CD4-positive, alpha-beta T cell treated with Interferon alpha-2 for 1 hour (primary cell): Measurements from ENCODE around the gene IRF2.
"Not testable (repeated sequence)": the region's sequence is repeated elsewhere in the genome, so short reads cannot be mapped to it uniquely, and the experiment has no call there.

ENCODE experiments used
- DNase-seq, 2 donors: peaks; one replicate each; pipeline ENCODE4 v3.0.0-alpha.2; 2020 to 2022

Gene IRF2

GRCh38 chr4:184359888-184360287 is 114.5 kb downstream of the IRF2 start:
- no peak for DNase-seq

GRCh38 chr4:184358521-184359232 is 115.7 kb downstream of the IRF2 start:
- DNase-seq: no peak

- DNase-seq: no peak
These were observed 116.6 kb downstream of the IRF2 start for GRCh38 chr4:184357772-184358171.

GRCh38 chr4:184357165-184357564 is 117.2 kb downstream of the IRF2 start:
- no peak for DNase-seq

GRCh38 chr4:184356366-184356765 is 118.0 kb downstream of the IRF2 start:
- no peak for DNase-seq

- no peak for DNase-seq
These were observed 118.5 kb downstream of the IRF2 start for GRCh38 chr4:184355857-184356256.

- peak; percentile 54 to 69 for DNase-seq
These were observed 119.2 kb downstream of the IRF2 start for GRCh38 chr4:184355111-184355604.

- no peak for DNase-seq
These were observed 121.5 kb downstream of the IRF2 start for GRCh38 chr4:184352891-184353290.

GRCh38 chr4:184351560-184352451 is 122.5 kb downstream of the IRF2 start:
- no peak for DNase-seq

GRCh38 chr4:184350964-184351363 is 123.4 kb downstream of the IRF2 start:
- no peak for DNase-seq

GRCh38 chr4:184350213-184350817 is 124.0 kb downstream of the IRF2 start:
- no peak for DNase-seq

GRCh38 chr4:184349283-184350039 is 124.9 kb downstream of the IRF2 start:
- no peak for DNase-seq

GRCh38 chr4:184348311-184349233 is 125.8 kb downstream of the IRF2 start:
- DNase-seq: no peak

- DNase-seq: peak; percentile 20 to 68
These were observed 126.8 kb downstream of the IRF2 start for GRCh38 chr4:184347251-184348239.

GRCh38 chr4:184346682-184347081 is 127.7 kb downstream of the IRF2 start:
- DNase-seq: no peak

- not testable (repeated sequence) for DNase-seq
These were observed 128.1 kb downstream of the IRF2 start for GRCh38 chr4:184346273-184346672.

GRCh38 chr4:184345573-184345922 is 128.8 kb downstream of the IRF2 start:
- peak in 1 of 2 donors; percentile 42 for DNase-seq

- no peak for DNase-seq
These were observed 129.3 kb downstream of the IRF2 start for GRCh38 chr4:184344899-184345572.

- no peak for DNase-seq
These were observed 129.9 kb downstream of the IRF2 start for GRCh38 chr4:184344435-184344834.
